Smooth muscle cell of the brain vasculature (primary cell): Measurements from ENCODE around the gene HS3ST6.
"Not testable (repeated sequence)": the region's sequence is repeated elsewhere in the genome, so short reads cannot be mapped to it uniquely, and the experiment has no call there.

Experiments
- DNase-seq: peaks from one replicate; pipeline ENCODE4 v3.0.0-alpha.2; 2012; ENCODE audit warnings: low read depth, low spot score

HS3ST6 gene

GRCh38 chr16:1926271-1926670 is 8.1 kb upstream of the HS3ST6 start:
- DNase-seq: no peak

DNA sequence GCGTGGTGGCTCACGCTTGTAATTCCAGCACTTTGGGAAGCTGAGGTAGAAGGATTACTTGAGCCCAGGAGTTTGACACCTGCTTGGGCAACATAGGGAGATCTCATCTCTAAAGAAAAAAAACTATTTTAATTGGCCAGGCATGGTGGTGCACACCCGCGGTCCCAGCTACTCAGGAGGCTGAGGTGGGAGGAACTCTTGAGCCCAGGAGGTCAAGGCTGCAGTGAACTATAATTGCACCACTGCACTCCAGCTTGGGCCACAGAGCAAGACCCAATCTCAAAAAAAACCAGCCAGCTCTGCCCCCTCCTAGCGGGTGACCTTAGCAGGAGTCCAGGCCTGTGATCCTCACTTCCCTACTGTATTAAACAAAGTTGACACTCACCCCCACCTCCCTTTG is 5.9 kb upstream of the HS3ST6 start:
- no peak for DNase-seq

GRCh38 chr16:1923299-1924034 is 5.3 kb upstream of the HS3ST6 start:
- DNase-seq: no peak

DNA sequence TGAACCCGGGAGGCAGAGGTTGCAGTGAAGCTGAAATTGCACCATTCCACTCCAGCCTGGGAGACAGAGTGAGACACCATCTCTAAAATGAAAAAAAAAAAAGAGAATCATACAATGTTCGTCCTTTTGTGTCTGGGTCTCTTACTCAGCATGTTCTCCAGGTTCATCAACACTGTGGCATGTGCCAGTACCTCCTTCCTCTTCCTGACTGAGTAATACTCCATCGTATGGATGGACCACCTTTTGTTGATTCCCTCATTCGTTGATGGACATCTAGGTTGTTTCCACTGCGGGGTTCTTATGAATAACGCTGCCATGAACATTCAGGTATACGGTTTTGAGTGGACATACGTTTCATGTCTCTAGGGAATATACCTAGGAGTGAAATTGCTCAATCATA is 4.1 kb upstream of the HS3ST6 start:
- no peak for DNase-seq

DNA sequence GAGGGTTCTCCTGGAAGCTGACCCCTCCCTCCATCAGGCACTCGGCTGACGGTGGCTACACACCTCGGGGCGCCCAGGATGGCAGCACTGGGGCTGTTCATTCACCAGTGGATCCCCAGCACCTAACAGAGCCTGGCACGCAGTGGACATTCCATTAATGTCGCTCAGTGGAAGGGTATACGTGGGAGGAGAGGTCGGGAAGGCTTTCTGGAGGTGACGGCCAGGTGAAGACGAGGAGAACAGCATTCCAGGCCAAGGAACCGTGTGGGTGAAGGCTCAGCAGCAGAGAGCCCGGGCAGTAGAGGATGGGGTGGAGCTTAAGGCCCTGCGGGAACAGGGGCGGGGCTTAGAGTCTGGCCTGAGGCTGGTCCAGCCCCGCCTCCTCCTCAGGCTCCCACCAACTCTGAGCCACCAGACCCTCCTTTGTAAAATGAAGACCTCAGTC is 2.5 kb upstream of the HS3ST6 start:
- DNase-seq: no peak

- not testable (repeated sequence) for DNase-seq
Observed at GRCh38 chr16:1920122-1920521, 1.9 kb upstream of the HS3ST6 start.

DNA sequence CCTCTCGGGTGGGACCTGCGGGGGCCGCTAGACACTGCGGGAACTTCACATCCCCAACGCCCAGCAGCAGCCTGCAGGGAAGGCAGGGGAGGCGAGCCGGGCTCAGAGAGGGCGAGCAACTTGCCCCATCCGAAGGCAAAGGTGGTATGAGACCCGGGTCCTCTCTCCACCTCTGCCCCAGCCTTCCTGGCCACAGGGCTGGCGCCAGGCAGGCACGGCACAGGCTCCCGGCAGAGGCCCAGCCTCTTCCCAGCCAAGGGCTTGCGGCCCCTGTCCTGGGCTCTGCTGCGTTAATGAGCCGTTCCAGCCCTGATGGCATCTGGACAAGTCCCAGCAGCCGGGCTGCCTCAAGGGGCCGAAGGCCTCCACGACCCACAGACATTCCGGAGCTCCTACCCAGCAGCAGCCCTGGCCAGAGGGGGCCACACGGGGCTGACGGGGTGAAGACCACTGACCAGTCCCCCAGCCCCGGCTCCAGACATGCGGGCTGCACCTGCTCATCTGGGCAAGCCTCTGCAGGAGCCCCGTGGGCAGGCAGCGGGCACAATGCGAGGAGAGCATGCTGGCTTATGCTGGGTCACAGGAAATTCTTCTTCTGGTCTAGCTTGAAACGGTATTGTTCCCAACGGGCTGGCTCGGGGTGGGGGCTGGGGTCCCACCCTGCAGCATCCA is 1.2 kb upstream of the HS3ST6 start:
- DNase-seq: no peak

DNA sequence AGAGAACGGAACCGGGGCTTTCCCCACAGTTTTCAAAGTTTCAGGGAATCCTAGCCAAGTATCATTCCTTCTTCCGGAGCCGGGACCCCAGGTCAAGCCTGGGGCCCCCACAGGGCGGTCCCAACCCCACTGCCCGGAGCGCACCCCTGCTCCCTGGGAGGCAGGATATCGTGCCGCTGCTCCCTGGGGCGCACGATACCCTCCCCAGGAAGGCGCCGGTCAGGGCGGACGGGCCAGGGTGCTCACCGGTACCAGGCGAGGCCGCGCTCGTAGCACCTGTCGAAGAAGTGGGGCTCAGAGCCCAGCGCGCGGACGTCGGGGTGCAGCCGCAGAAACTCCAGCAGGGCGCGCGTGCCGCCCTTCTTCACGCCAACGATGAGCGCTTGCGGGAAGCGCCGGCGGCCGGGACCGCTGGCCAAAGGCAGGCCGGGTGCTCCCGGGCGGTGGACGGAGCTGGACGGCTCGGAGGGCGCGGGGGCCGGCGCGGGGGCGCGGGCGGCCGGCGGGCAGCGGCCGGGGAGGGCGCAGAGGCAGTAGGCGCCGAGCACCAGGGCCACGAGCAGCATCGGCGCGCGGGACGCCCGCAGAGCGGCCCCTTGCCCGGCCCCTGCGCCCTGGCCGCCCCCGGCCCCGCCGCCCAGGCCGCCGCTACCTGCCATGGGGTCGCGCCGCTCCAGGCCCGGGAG is 407 bp downstream of the HS3ST6 start:
- DNase-seq: no peak

GRCh38 chr16:1917056-1917664 is 1.1 kb downstream of the HS3ST6 start:
- DNase-seq: no peak

- no peak for DNase-seq
Observed at GRCh38 chr16:1916640-1916990, 1.6 kb downstream of the HS3ST6 start.

DNA sequence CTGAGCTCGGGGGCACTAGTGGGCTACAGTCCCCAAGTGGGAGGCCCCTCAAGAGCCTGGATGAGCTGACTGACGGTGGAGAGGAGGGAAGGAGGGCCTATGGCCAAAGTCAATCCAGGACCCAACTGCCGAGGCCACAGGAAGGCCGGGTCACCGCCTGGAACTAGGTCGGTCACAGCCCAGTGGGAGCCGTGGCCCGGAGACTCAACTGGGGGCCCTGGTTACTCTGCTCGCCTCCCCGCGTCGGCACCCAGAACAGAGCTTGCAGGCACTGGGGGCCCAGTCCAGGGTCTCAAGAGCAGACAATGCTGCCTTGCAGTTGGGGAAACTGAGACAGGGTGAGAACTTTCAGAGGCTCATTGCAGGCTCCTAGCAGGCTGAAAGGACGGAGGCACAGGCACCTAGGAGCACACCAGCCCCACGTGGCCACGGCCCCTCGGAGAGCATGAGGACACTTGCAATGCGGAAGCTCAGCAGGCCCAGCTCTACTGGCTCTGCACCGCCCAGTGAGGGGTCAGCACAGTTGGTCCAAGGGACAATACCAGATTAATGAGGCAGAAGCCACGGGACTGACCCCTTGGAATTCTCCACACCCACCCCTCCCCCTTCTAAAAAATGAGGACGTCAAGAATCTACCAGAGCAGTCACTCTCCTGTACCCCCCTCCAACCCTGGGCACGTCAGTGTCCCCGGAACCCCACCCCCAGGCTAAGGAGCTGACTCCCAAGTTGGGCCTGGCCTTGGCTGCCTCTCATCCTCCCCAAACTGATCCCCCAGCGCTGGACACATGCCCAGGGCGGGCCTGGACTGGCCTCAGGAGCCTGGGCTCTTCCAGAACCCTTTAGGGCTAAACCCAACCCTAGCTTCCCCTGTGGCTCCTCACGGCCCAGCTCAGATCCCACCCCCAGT is 2.2 kb downstream of the HS3ST6 start:
- no peak for DNase-seq

DNA sequence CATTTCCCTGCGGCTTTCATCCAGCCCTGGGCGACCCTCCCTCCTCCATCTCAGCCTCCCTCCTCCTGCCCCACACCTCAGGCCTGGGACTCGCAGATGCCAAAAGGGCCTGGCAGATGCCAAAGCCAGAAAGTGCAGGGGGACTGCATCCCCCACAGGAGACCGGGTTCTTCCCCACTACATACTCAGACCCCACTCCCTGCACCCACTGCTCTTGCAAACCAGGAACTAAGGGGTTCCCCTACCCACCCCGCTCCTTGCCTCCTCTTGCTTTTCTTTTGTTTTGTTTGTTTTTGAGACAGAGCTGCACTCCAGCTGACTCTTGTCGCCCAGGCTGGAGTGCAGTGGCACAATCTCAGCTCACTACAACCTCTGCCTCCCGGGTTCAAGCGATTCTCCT is 3.2 kb downstream of the HS3ST6 start:
- no peak for DNase-seq

DNA sequence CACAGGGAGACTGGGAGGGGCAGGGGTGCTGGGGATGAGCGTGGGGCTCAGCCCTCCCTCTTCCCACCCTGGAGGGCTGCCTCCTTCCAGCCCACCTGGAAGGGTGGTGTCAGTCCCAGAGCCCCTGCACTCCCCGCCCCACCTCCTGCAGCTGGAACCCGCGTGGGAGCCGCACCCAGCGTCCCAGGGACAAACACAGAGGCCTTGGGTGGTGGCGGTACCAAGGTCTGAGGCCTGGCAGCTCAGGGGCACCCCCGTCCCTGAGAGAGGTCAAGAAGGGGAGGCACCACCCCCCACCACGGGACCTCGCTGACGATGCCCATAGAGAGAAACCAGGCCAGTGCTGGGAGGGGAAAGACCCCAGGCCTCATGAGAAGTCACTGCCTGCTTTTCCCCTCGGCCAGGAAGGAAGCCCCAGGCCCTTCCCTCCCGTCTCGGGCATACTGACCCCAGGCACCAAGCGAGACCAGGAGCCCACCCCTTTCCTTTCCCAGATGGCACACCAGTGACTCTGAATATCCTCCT is 4.1 kb downstream of the HS3ST6 start:
- DNase-seq: no peak

GRCh38 chr16:1913327-1914083 is 4.7 kb downstream of the HS3ST6 start:
- no peak for DNase-seq

- no peak for DNase-seq
Observed at GRCh38 chr16:1912215-1912543, 6.0 kb downstream of the HS3ST6 start.

DNA sequence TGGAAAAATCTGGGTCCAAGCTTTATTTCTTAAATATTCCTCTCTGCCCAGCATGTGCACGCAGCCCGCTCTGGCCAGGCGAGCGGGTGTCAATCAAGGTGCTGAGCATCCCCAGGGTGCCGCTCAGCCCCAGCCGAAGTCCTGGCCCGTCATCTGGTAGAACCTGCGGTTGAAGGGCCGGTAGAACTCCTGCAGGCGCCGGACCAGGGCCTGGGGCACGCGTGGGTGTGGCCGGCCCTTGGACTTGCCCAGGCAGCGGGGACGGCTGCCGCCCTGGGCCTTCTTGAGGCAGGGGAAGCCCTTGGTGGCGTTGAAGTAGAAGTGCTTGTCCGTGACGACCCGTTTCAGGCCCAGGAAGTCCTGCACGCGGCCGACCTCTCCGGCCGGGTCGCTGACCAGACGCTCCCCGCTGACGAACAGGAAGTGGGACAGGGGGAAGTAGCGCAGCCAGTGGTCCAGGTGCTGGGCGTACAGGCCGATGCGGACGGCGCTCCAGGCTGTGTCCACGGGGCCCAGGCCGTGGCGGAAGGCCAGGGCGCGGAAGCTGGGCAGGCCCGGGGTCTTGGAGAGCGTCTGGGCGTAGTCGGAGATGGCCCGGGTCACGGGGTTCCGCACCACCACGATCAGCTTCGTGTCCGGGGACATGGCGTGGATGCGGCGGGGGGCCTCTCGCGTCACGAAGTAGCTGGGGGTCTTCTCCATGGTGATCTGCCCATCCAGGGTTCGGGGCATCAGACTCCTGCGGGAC is 6.6 kb downstream of the HS3ST6 start:
- no peak for DNase-seq

DNA sequence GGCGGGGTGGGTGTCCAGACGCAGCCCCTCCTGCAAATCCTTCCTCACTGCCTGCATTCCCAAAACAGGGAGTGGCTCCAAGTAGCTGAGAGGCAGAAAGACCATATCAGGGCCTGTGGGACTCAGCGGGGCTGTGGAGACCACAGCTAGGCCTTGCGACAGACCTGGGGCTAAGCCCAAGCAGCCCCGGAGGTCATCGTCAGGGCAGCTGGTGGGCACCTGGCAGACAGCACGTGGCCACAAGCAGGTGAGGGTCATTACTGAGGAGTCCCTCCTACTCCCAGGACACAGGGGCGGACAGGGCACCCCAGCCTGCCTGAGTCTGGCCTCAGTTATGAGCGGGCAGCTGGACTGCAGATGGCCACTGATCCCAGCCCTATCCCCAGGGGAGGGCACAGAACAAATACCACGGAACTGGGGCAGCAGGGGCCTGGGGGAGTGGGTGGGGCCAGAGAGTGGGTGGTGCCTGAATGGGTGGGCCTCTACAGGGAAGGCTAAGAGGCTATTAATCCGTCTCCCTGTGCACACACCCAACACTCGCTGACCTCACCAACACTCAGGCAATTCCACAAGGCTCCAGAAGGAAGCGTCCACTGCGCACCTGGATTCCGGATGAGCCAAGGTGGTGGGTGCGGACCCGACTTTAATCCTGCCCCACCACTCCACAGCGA is 8.5 kb downstream of the HS3ST6 start:
- DNase-seq: no peak

DNA sequence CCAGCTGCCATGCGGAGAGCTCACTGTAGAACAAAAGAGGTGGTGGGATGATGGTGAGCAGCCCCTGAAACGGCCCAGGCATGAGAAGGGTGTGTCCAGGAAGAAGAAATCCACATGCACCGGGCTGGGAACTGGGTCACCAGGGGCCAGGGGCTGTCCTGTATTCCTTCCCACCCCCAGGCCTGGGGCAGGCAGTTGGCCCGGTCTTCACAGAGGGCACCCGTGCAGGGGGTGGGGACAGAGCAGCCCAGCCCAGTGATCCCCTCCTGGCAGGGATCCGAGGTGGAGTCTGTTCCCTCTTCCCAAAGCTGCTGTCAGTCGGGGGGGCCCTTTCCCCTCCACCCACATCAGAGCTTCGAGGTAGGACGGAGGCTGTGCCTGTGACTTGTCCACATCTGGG is 9.2 kb downstream of the HS3ST6 start:
- DNase-seq: no peak

DNA sequence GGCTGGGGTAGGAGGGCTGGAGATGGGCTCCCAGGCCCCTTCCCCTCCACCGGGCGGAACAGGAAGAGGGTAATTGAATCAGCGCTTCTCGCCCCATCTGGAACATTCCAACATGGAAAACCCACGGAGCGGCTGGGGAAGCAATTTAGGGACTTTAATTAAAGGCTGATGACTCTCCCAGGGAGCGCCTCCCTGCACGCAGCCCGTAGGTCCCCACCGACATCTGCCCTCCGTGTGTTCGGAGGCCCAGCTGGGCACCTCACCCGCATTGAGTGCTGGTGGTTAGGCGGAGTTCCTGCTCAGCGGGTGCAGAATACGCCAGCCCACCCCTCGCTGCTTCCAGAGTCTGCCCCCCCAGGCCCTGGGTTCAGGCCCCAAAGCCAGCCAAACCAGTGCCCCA is 10.0 kb downstream of the HS3ST6 start:
- no peak for DNase-seq
